ENCODE measurements around the gene PIGH. TPM values are rescaled to one million over a fixed set of nuclear protein-coding genes. Genes with fewer than 3 reads are reported as not detected.
A peak's percentile ranks its signal among the peaks of the same experiment; 100 is the strongest.
"Not testable (repeated sequence)": the region's sequence is repeated elsewhere in the genome, so short reads cannot be mapped to it uniquely, and the experiment has no call there.

PIGH gene
- total RNA-seq, 4 donors from 2014 or later: 18.9 to 41.9 (median 27.7) TPM

DNA sequence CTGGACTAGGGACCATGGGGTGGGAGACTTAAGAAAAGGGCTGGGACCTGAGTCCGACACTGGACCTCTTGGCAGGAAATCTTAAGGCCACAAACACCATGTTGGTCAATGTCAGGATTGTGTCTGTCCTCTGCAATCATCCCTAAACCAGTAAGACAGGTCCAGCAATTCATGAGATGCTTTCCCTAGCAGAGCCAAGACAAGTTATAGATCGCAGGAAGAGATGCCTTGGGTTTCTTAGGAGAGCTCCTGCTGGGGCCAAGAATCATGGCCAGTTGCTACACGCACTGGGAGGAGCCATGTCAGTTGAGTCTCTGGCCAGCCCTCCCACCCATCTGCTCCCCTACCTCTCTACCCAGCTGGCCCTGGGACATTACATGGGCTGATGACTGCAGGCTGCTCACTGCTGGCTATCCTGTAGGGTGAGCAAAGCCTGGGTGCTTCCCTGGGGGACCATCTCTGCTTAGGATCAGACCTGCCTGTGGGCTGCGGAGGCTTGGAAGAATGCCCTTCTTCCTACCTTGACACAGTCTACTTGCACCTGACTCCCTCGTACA is 52.8 kb downstream of the PIGH start:
- 89 to 94% methylated on average over 2 to 5 of the region's 5 CpGs for WGBS, 2 donors (ENCODE audit: low coverage in 1 of 2)
- H3K36me3 ChIP-seq: peaks cover 0 to 21% (median 0%) of the 10 kb centered on the region in 4 donors
- no peaks in the 10 kb centered on the region for H3K9me3 ChIP-seq
- no peak for DNase-seq
- TF ChIP-seq, protein P1, sequence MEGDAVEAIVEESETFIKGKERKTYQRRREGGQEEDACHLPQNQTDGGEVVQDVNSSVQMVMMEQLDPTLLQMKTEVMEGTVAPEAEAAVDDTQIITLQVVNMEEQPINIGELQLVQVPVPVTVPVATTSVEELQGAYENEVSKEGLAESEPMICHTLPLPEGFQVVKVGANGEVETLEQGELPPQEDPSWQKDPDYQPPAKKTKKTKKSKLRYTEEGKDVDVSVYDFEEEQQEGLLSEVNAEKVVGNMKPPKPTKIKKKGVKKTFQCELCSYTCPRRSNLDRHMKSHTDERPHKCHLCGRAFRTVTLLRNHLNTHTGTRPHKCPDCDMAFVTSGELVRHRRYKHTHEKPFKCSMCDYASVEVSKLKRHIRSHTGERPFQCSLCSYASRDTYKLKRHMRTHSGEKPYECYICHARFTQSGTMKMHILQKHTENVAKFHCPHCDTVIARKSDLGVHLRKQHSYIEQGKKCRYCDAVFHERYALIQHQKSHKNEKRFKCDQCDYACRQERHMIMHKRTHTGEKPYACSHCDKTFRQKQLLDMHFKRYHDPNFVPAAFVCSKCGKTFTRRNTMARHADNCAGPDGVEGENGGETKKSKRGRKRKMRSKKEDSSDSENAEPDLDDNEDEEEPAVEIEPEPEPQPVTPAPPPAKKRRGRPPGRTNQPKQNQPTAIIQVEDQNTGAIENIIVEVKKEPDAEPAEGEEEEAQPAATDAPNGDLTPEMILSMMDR (IDR thresholded peaks at IDR 0.05): no peak
- TF ChIP-seq POLR2A (IDR thresholded peaks at IDR 0.05) (no peak), POLR2AphosphoS5 (IDR thresholded peaks at IDR 0.05) (no peak), EP300 (IDR thresholded peaks at IDR 0.05; ENCODE audit: low read depth) (no peak)
- in situ Hi-C loops (cut with MboI; ENCODE audit: low pct_ligation_motif_present in 1 of 4, low pct_unique_long_range_greater_than_20kb in 1 of 4, low sequenced_read_pairs in 3 of 4) (no loop called here), intact Hi-C loops (cut with DNase I; ENCODE audit: low total_unique reads) (no loop called here)
- peaks cover 0 to 5% (median 0%) of the 10 kb centered on the region in 4 donors for H3K4me1 ChIP-seq
- H3K27ac ChIP-seq: no peak overlapping the region
- H3K27me3 ChIP-seq: no peaks in the 10 kb centered on the region
- H3K4me3 ChIP-seq: no peak overlapping the region

DNA sequence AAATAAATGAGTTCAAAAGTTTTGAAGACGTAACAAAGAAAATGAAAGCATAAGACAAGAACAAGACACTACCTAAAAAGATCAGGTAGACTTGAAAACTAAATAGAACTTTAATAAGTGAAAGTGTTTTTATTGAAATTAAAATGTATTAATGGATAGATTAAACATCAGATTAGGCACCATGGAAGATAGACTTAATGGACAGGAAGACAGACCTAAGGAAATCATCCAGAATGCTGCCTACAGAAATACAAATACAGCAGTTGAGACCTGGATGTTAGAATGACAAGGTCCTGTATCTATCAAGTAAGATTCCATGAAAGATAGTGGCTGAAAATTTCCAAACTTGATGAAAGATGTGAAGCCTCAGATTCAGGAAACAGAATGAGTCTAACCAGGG is 55.5 kb downstream of the PIGH start:
- Histone ChIP-seq H3K9me3 (no peaks in the 10 kb centered on the region), H3K36me3 (peaks cover 0 to 21% (median 0%) of the 10 kb centered on the region in 4 donors), H3K4me3 (no peak overlapping the region), H3K27me3 (no peaks in the 10 kb centered on the region), H3K4me1 (peaks cover 0 to 15% (median 0%) of the 10 kb centered on the region in 4 donors), H3K27ac (no peak overlapping the region)
- in situ Hi-C loops (cut with MboI; ENCODE audit: low pct_ligation_motif_present in 1 of 4, low pct_unique_long_range_greater_than_20kb in 1 of 4, low sequenced_read_pairs in 3 of 4) (no loop called here), intact Hi-C loops (cut with DNase I; ENCODE audit: low total_unique reads) (no loop called here)
- 91 to 93% methylated on average over 1 of the region's 1 CpG for WGBS, 2 donors (ENCODE audit: low coverage in 1 of 2)
- TF ChIP-seq EP300 (IDR thresholded peaks at IDR 0.05; ENCODE audit: low read depth) (no peak), POLR2AphosphoS5 (IDR thresholded peaks at IDR 0.05) (no peak), POLR2A (IDR thresholded peaks at IDR 0.05) (no peak)
- TF ChIP-seq, protein P1 (IDR thresholded peaks at IDR 0.05): no peak
- no peak for DNase-seq

DNA sequence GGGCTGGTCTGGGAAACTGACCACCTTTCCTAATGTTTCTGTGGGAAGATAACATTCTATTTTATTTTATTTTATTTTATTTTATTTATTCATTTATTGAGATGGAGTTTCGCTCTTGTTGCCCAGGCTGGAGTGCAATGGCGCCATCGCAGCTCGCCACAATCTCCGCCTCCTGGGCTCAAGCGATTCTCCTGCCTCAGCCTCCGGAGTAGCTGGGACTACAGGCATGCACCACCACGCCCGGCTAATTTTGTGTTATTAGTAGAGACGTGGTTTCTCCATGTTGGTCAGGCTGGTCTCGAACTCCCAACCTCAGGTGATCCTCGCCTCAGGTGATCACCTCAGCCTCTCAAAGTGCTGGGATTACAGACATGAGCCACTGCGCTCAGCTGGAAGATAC is 57.4 kb downstream of the PIGH start:
- H3K27ac ChIP-seq: peak overlapping the region; percentile 81 to 87 (median 83)
- intact Hi-C loops (cut with DNase I; ENCODE audit: low total_unique reads); DNase-seq; H3K9me3 ChIP-seq; H3K27me3 ChIP-seq; in situ Hi-C loops (cut with MboI; ENCODE audit: low pct_ligation_motif_present in 1 of 4, low pct_unique_long_range_greater_than_20kb in 1 of 4, low sequenced_read_pairs in 3 of 4): not testable (repeated sequence)
- H3K4me1 ChIP-seq: peaks cover 0 to 15% (median 0%) of the 10 kb centered on the region in 4 donors
- peaks cover 0 to 21% (median 0%) of the 10 kb centered on the region in 4 donors for H3K36me3 ChIP-seq
- WGBS, 2 donors (ENCODE audit: low coverage in 1 of 2): 95 to 97% methylated on average over 6 to 13 of the region's 13 CpGs
- peak overlapping the region in 3 of 4 donors; percentile 0 to 39 (median 14) for H3K4me3 ChIP-seq

DNA sequence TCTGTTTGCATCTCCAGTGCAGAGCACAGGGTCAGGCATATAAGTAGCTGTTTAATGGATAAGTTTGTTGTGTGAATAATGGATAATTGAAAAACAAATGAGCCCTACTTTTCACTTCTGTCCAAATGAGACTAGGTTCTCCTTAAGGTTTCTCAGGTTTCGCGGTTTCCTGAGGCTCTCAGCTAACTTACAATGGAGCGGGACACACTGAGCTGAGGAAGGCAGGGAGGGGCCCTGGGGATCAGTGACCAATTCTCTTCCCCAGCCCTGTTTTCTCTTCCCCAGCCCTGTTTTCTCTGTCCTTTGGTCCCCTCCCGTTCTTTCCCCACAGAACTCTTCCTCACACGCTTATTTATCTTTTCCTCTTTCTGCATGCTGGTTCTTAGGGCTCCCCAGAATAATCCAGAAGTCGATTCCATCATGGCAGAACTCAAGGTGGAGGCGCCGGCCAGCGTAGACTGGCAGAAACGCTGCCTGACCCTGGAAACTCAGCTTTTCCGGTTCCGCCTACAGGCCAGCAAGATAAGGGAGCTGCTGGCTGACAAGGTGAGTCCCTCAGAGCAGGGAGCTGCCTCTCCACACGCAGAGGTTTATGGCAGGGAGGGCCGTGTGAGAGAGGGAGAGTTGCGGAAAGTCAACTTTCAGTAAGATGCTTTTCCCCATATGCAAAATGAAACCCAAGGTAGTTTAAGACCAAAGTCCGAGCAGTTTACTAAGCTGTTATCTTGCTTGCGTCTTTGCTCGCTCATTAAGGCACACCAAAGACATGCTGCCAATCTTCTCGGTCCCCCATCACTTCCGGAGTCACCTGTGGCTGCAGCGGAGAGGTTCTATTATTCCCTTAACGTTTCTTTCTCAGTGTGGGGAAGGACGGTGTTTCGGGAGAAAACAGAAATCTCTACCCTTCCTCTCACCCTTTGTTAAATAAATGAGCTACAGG is 58.4 kb downstream of the PIGH start:
- no peaks in the 10 kb centered on the region for H3K27me3 ChIP-seq
- peaks cover 0 to 15% (median 0%) of the 10 kb centered on the region in 4 donors for H3K4me1 ChIP-seq
- peak; percentile 86 for DNase-seq
- 33 to 66% methylated on average over 10 to 24 of the region's 24 CpGs for WGBS, 2 donors (ENCODE audit: low coverage in 1 of 2)
- in situ Hi-C loops (cut with MboI; ENCODE audit: low pct_ligation_motif_present in 1 of 4, low pct_unique_long_range_greater_than_20kb in 1 of 4, low sequenced_read_pairs in 3 of 4): no loop called here
- H3K9me3 ChIP-seq: no peaks in the 10 kb centered on the region
- H3K36me3 ChIP-seq: peaks cover 0 to 21% (median 0%) of the 10 kb centered on the region in 4 donors
- H3K4me3 ChIP-seq: peak overlapping the region in 3 of 4 donors; percentile 12 to 39 (median 14)
- intact Hi-C loops (cut with DNase I; ENCODE audit: low total_unique reads): no loop called here
- H3K27ac ChIP-seq: peak overlapping the region; percentile 81 to 87 (median 83)
- TF ChIP-seq POLR2AphosphoS5 (IDR thresholded peaks at IDR 0.05) (peak; percentile 12 to 84 (median 79)), EP300 (IDR thresholded peaks at IDR 0.05; ENCODE audit: low read depth) (no peak), POLR2A (IDR thresholded peaks at IDR 0.05) (peak; percentile 82)
- TF ChIP-seq, protein P1 (IDR thresholded peaks at IDR 0.05): peak in 3 of 5 experiments; percentile 10 to 51 (median 36)

Small RNAs within 50 kb of the gene (small RNA-seq; reads per million reads assigned to genes)
- gene AL132640.3 (0 reads per million in 4 donors), gene RF00019 (0 reads per million in 4 donors)

Other genes with a start within 250 kb of the PIGH start
- gene ATP6V1D, start 240.5 kb downstream of the PIGH start, total RNA-seq: 100 to 1,000 TPM in 1 of 4 donors, 10 to 100 TPM in 3; 65.5 to 104 (median 94.7) TPM
- 10 to 100 TPM in 2 of 4 donors, 1 to 10 TPM in 2; 7.1 to 51.7 (median 21.7) TPM for gene EIF2S1, start 239.9 kb downstream of the PIGH start, total RNA-seq
- 10 to 100 TPM in 3 of 4 donors, 1 to 10 TPM in 1; 5.2 to 61.1 (median 28.9) TPM for gene PLEK2, start 188.1 kb downstream of the PIGH start, total RNA-seq
- gene TMEM229B, start 111.5 kb downstream of the PIGH start, total RNA-seq: 10 to 100 TPM in 1 of 4 donors, 1 to 10 TPM in 3; 3.7 to 13.5 (median 7.4) TPM
- 100 to 1,000 TPM in 1 of 4 donors, 10 to 100 TPM in 3; 71.1 to 123 (median 79.7) TPM for gene PLEKHH1, start 67.0 kb downstream of the PIGH start, total RNA-seq
- gene ARG2, start 19.7 kb upstream of the PIGH start, total RNA-seq: 10 to 100 TPM in 1 of 4 donors, 1 to 10 TPM in 2, not detected in 1; 7.5 to 18.8 (median 9.2) TPM
- 10 to 100 TPM; 59.5 to 74.8 (median 67.5) TPM for gene VTI1B, start 74.4 kb upstream of the PIGH start, total RNA-seq
- gene RDH11, start 95.5 kb upstream of the PIGH start, total RNA-seq: 10 to 100 TPM; 30.8 to 53.9 (median 37.2) TPM
- gene RDH12, start 101.6 kb upstream of the PIGH start, total RNA-seq: under 1 TPM in 1 of 4 donors, not detected in 3; 0.27 TPM
- 10 to 100 TPM; 23.9 to 31.7 (median 28.8) TPM for gene ZFYVE26, start 216.3 kb upstream of the PIGH start, total RNA-seq
- gene RAD51B, start 219.5 kb upstream of the PIGH start, total RNA-seq: 10 to 100 TPM in 3 of 4 donors, 1 to 10 TPM in 1; 5.0 to 31.8 (median 20.6) TPM

All from transverse colon (tissue), 4 donors.